A172 (cell line): ENCODE data around the gene OR51G2. TPM values are rescaled to one million over a fixed set of nuclear protein-coding genes. Genes with fewer than 3 reads are reported as not detected.
"Not testable (repeated sequence)": the region's sequence is repeated elsewhere in the genome, so short reads cannot be mapped to it uniquely, and the experiment has no call there.

ENCODE experiments used
- DNase-seq: peaks from one replicate; pipeline ENCODE4 v3.0.0-alpha.2; 2015; ENCODE audit warnings: low spot score
- total RNA-seq: library from RNA; depleted of rRNA; stranded (reverse); fragments of >200 nt; shearing (Covaris generic); gene quantifications from 2 replicates; pipeline ENCODE4 v1.2.3, GENCODE V29; 2014; rRNA removed

Gene OR51G2, protein sequence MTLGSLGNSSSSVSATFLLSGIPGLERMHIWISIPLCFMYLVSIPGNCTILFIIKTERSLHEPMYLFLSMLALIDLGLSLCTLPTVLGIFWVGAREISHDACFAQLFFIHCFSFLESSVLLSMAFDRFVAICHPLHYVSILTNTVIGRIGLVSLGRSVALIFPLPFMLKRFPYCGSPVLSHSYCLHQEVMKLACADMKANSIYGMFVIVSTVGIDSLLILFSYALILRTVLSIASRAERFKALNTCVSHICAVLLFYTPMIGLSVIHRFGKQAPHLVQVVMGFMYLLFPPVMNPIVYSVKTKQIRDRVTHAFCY
- total RNA-seq = 0.50 TPM in 1 of 2 replicates, not detected in the other

- no peak for DNase-seq
These were observed at the start of gene OR51G2 for GRCh38 chr11:4919250-4919649. Gene OR51G2 (minus strand): TSS chr11:4919350. CDS start chr11:4915663, 3,687 bp downstream.

DNA sequence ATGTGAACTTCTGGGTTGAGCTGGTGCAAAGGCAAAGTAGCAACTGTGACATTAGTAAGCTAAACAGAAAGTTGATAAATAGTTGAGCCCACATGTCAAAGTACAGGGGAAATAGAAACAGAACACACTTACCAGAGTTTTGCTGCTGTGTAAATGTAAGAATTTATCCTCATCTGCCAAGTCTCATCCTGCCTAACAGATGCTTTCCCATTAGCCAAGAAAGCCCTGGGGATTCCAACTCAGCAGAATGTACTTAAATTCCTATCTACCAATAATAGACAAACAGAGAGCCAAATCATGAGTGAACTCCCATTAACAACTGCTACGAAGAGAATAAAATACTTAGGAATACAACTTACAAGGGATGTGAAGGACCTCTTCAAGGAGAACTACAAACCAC is 43.7 kb upstream of the OR51G2 start:
- DNase-seq = no peak

DNA sequence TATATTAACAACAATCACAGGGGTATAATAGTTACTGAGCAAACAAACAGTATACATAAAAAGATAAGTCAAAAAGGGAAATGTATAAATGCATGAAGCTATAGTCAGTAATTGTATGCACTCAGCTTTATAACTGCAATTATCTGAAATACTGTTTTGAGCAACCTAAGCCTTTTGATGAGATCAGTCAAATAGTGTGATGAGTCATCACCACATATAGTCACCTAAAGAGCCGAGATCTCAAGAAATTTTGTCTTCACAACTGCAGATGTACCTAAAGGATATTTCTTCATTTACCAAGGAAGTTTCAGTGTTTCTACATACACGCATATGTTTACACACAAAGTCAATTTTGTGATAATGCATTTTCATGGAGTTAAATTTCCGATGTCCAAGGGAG is 41.7 kb upstream of the OR51G2 start:
- DNase-seq = no peak

GRCh38 chr11:4957396-4957795 is 38.2 kb upstream of the OR51G2 start:
- DNase-seq = no peak

GRCh38 chr11:4955613-4956012 is 36.5 kb upstream of the OR51G2 start, which contains the start of gene OR51A2:
Gene OR51A2 (minus strand): TSS chr11:4955713. CDS start chr11:4955713, 0 bp downstream.
- not testable (repeated sequence) for DNase-seq

DNA sequence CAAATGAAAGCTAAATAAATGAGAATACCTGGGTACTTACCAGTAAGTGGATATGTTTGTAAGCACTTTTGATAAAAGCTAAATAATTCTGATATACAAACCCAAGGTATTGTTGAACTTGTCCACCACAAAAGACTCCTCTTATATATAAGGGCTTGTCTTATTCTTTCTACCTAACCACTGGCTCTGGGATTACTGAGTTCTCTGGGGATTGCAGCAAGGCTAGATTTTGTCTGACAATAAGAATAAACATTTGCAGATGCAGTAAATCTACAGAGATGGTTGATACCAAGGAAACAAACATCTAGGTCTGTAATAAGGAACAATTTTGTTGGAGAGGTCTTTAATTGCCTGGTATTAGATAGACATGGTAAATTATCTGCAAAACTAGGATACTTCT is 28.4 kb upstream of the OR51G2 start, which contains the start of gene OR51A4:
Gene OR51A4 (minus strand): TSS at position 101 of the 400 bp plus-strand sequence. CDS start 505 bp downstream, outside the sequence.
- DNase-seq = no peak

DNA sequence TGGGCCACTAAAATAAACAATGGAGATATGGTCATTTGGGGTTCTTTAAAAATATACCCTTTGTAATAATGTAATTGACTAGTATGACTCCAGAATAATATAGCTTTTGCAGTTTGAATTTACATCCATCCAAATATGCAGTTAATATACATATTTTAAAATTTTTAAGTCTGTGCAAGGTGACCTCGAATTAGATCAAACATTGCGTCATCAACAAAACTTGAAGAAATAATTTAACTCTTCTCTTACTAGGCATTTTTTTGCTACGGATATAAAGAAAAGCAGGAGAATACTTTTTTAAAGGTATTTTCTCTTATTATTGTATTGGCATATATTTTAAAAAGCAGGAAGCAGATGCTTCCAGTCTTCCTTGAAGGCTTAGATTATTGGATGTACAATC is 17.6 kb upstream of the OR51G2 start:
- no peak for DNase-seq

- no peak for DNase-seq
These were observed 13.6 kb upstream of the OR51G2 start for GRCh38 chr11:4932751-4933150.

GRCh38 chr11:4926608-4927007 is 7.5 kb upstream of the OR51G2 start:
- DNase-seq = no peak

- no peak for DNase-seq
These were observed 5.1 kb upstream of the OR51G2 start, which contains the start of gene OR51G1 for GRCh38 chr11:4924239-4924638. Gene OR51G1 (minus strand): TSS chr11:4924339. CDS start chr11:4924339, 0 bp downstream.

DNA sequence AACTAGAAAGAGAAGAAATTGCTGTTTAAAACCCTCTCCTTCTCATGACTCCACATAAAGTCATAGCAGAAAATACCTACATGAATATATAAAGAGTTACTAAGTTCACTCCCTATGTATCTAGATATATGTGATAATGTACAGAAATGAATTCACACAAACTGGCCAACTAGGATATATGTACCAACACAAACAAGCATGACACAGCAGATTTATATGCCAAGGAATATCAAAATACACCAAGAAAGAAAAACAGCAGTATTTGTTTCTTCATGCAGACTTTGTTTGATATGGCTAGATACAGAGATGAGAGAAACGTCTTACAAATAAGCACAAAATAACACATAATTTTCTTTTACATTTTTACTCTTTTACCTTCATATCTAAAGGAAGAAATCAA is 3.2 kb upstream of the OR51G2 start:
- no peak for DNase-seq

DNA sequence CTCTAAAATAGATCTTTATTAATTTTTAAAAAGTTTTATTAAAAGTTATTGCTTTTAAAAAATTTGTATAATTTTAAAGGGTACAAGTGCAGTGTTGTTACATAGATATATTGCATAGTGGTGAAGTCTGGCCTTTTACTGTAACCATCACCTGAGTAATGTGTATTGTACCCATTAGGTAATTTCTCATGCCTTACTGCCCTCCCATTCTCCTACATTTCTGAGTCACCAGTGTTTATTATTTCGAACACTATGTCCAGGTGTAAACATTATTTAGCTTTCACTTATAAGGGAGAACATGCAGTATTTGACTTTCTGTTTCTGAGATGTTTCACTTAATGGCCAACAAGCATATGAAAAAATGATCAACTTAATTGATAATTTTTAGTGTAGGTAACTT is 2.6 kb upstream of the OR51G2 start:
- DNase-seq = no peak

GRCh38 chr11:4916581-4916980 is 2.6 kb downstream of the OR51G2 start:
- no peak for DNase-seq

- DNase-seq = no peak
These were observed 15.7 kb downstream of the OR51G2 start, which contains the start of gene OR51A7 for GRCh38 chr11:4903484-4903883. Gene OR51A7 (plus strand): TSS chr11:4903783. CDS start chr11:4907370, 3,587 bp downstream.

GRCh38 chr11:4891996-4892640 is 27.0 kb downstream of the OR51G2 start:
- DNase-seq = peak; percentile 73

DNA sequence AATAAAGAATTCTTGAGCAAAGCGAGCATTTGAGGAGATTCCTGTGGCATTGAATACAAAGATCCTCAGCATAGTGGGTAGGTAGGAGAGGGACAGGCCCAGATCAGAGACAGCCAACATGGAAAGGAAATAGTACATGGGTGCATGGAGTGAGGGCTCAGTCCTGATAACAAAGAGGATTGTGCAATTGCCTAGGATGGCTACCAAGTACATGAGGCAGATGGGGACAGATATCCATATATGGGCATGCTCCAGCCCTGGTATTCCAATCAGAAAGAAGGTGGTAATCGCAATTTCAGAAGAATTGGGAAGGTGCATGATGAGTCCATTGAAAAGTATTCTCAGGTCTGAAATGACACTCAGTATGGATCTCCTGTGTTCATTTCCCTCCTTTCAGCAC is 28.9 kb downstream of the OR51G2 start:
- no peak for DNase-seq

- DNase-seq = no peak
These were observed 31.6 kb downstream of the OR51G2 start for GRCh38 chr11:4887591-4887990.

GRCh38 chr11:4886186-4886585 is 33.0 kb downstream of the OR51G2 start:
- no peak for DNase-seq

GRCh38 chr11:4884361-4884760 is 34.8 kb downstream of the OR51G2 start:
- DNase-seq = no peak

DNA sequence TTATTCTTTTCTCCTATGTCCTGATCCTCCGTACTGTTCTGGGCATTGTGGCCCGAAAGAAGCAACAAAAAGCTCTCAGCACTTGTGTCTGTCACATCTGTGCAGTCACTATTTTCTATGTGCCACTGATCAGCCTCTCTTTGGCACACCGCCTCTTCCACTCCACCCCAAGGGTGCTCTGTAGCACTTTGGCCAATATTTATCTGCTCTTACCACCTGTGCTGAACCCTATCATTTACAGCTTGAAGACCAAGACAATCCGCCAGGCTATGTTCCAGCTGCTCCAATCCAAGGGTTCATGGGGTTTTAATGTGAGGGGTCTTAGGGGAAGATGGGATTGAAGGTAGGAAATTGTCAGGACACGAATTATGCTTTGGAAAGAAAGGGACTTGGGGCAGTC is 36.6 kb downstream of the OR51G2 start:
- no peak for DNase-seq

DNA sequence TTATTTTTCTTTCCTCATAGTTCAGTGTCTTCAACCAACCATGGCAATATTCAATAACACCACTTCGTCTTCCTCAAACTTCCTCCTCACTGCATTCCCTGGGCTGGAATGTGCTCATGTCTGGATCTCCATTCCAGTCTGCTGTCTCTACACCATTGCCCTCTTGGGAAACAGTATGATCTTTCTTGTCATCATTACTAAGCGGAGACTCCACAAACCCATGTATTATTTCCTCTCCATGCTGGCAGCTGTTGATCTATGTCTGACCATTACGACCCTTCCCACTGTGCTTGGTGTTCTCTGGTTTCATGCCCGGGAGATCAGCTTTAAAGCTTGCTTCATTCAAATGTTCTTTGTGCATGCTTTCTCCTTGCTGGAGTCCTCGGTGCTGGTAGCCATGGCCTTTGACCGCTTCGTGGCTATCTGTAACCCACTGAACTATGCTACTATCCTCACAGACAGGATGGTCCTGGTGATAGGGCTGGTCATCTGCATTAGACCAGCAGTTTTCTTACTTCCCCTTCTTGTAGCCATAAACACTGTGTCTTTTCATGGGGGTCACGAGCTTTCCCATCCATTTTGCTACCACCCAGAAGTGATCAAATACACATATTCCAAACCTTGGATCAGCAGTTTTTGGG is 37.2 kb downstream of the OR51G2 start, which contains the start of gene OR51T1:
Gene OR51T1 (plus strand): TSS at position 41 of the 641 bp plus-strand sequence. CDS start 0 bp downstream, at position 41.
- DNase-seq = no peak

DNA sequence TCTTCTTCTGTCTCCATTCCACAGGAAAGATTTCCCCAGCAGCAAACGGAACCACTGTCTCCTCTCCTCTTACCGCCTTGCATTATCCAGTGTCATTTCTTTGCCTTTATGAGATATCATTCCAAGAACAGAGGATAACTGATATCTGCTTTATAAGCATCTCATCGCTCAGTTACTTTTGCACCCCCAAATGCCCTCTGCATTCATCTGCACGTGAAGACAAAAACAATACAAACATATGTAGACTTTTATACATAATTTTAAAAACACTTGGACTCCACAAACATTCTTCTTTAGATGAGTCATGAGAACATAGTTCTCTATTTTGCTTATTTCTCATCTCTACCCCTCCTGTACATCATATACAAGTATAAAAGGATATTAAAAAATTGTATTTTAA is 38.0 kb downstream of the OR51G2 start:
- DNase-seq = no peak
